NCI-H1417 treated with DMSO at 0.1 percent for 48 hours (cell line): ENCODE results near the gene TFDP1.
"Not testable (repeated sequence)": the region's sequence is repeated elsewhere in the genome, so short reads cannot be mapped to it uniquely, and the experiment has no call there.

Experiments
- DNase-seq: peaks from one replicate; lab custom pipeline; 2025; lab: John Stamatoyannopoulos, UW

The TFDP1 gene

GRCh38 chr13:113550453-113550852 is 34.1 kb upstream of the TFDP1 start:
- DNase-seq = no peak

- peak; percentile 60 for DNase-seq
Observed at GRCh38 chr13:113551081-113552000, 33.2 kb upstream of the TFDP1 start.

GRCh38 chr13:113552079-113552478 is 32.5 kb upstream of the TFDP1 start:
- DNase-seq = no peak

- DNase-seq = no peak
Observed at GRCh38 chr13:113552786-113553434, 31.6 kb upstream of the TFDP1 start.

GRCh38 chr13:113553511-113554332 is 30.8 kb upstream of the TFDP1 start:
- DNase-seq = no peak

- DNase-seq = no peak
Observed at GRCh38 chr13:113554333-113554700, 30.2 kb upstream of the TFDP1 start.

GRCh38 chr13:113555141-113555540 is 29.4 kb upstream of the TFDP1 start:
- DNase-seq = no peak

GRCh38 chr13:113557013-113557412 is 27.5 kb upstream of the TFDP1 start:
- no peak for DNase-seq

GRCh38 chr13:113558461-113558860 is 26.1 kb upstream of the TFDP1 start:
- no peak for DNase-seq

- no peak for DNase-seq
Observed at GRCh38 chr13:113559061-113559460, 25.5 kb upstream of the TFDP1 start.

GRCh38 chr13:113559901-113560644 is 24.5 kb upstream of the TFDP1 start:
- no peak for DNase-seq

- no peak for DNase-seq
Observed at GRCh38 chr13:113560645-113561416, 23.7 kb upstream of the TFDP1 start.

- no peak for DNase-seq
Observed at GRCh38 chr13:113561417-113562084, 23.0 kb upstream of the TFDP1 start.

GRCh38 chr13:113562085-113562749 is 22.3 kb upstream of the TFDP1 start:
- peak; percentile 37 for DNase-seq

- DNase-seq = no peak
Observed at GRCh38 chr13:113562844-113563243, 21.7 kb upstream of the TFDP1 start.

GRCh38 chr13:113563511-113563910 is 21.0 kb upstream of the TFDP1 start:
- not testable (repeated sequence) for DNase-seq

GRCh38 chr13:113564331-113565023 is 20.1 kb upstream of the TFDP1 start:
- no peak for DNase-seq

GRCh38 chr13:113565526-113566226 is 18.9 kb upstream of the TFDP1 start:
- DNase-seq = no peak

- no peak for DNase-seq
Observed at GRCh38 chr13:113566227-113566561, 18.4 kb upstream of the TFDP1 start.
